ENCODE data around the gene MRFAP1L1.

The MRFAP1L1 gene

DNA sequence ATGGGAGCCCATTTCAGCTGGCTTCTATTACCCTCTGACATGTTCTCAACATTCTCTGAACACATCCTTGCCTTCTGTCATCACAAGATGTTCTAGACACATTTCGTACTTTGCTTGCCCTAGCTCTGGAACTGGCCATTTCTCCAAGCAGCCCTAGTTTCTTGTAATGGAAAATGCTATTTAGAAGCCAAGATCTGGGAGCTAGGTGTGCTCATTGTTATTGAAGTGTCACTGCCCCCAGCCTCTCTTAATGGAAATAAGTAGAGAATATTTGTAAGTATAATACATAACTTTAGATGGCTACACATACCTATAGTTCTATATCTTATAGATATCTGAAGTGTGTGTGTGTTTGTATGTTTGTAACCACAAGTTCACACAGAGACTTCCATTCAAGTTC, 6.9 kb downstream of the MRFAP1L1 start:
- Histone ChIP-seq H3K4me2 (ENCODE audit: low read length) (no peak overlapping the region), H3K4me3 (ENCODE audit: low read depth, low read length) (no peak overlapping the region)

GRCh38 chr4:6701371-6701770, 8.3 kb downstream of the MRFAP1L1 start:
- Histone ChIP-seq H3K36me3 (ENCODE audit: control insufficient read depth, insufficient read depth, low read length) (no peaks in the 10 kb centered on the region), H3K79me2 (peaks cover 37% of the 10 kb centered on the region), H3K4me3 (ENCODE audit: low read depth, low read length) (no peak overlapping the region), H3K27me3 (ENCODE audit: control insufficient read depth, insufficient read depth, low read length) (no peaks in the 10 kb centered on the region), H3K4me1 (peaks cover 8% of the 10 kb centered on the region), H3K4me2 (ENCODE audit: low read length) (no peak overlapping the region), H2AFZ (no peak overlapping the region), H3K9ac (no peak overlapping the region), H3K27ac (no peak overlapping the region), H3K9me3 (ENCODE audit: control insufficient read depth, low read length) (no peaks in the 10 kb centered on the region)
- TF ChIP-seq, protein P1, sequence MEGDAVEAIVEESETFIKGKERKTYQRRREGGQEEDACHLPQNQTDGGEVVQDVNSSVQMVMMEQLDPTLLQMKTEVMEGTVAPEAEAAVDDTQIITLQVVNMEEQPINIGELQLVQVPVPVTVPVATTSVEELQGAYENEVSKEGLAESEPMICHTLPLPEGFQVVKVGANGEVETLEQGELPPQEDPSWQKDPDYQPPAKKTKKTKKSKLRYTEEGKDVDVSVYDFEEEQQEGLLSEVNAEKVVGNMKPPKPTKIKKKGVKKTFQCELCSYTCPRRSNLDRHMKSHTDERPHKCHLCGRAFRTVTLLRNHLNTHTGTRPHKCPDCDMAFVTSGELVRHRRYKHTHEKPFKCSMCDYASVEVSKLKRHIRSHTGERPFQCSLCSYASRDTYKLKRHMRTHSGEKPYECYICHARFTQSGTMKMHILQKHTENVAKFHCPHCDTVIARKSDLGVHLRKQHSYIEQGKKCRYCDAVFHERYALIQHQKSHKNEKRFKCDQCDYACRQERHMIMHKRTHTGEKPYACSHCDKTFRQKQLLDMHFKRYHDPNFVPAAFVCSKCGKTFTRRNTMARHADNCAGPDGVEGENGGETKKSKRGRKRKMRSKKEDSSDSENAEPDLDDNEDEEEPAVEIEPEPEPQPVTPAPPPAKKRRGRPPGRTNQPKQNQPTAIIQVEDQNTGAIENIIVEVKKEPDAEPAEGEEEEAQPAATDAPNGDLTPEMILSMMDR (IDR thresholded peaks at IDR 0.05), result no peak

More for the DNA sequence above, 6.9 kb downstream of the MRFAP1L1 start:
- no peaks in the 10 kb centered on the region for H3K9me3 ChIP-seq (ENCODE audit: control insufficient read depth, low read length)
- TF ChIP-seq, protein P1 (IDR thresholded peaks at IDR 0.05), result no peak
- H3K79me2 ChIP-seq, result peaks cover 41% of the 10 kb centered on the region
- no peak overlapping the region for H3K27ac ChIP-seq
- no peak overlapping the region for H3K9ac ChIP-seq
- H3K4me1 ChIP-seq, result peaks cover 2% of the 10 kb centered on the region
- H3K27me3 ChIP-seq (ENCODE audit: control insufficient read depth, insufficient read depth, low read length), result no peaks in the 10 kb centered on the region
- H3K36me3 ChIP-seq (ENCODE audit: control insufficient read depth, insufficient read depth, low read length), result no peaks in the 10 kb centered on the region
- H2AFZ ChIP-seq, result no peak overlapping the region

DNA sequence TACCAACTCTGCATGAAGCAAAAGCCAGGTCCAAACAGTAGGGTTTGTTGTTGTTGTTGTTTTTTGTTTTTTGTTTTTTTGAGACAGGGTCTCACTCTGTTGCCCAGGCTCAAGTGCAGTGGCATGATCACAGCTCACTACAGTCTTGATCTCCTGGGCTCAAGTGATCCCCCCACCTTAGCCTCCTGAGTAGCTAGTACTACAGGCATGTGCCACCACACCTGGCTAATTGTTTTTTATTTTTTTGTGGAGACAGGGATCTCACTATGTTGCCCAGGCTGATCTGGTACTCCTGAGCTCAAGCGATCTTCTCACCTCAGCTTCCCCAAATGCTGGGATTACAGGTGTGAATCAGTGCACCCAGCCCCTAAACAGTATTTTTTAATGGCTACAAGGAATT, 9.8 kb downstream of the MRFAP1L1 start:
- peaks cover 20% of the 10 kb centered on the region for H3K4me1 ChIP-seq
- H3K4me3 ChIP-seq (ENCODE audit: low read depth, low read length), result no peak overlapping the region
- no peak overlapping the region for H3K27ac ChIP-seq
- no peaks in the 10 kb centered on the region for H3K36me3 ChIP-seq (ENCODE audit: control insufficient read depth, insufficient read depth, low read length)
- no peak overlapping the region for H3K4me2 ChIP-seq (ENCODE audit: low read length)
- H3K9me3 ChIP-seq (ENCODE audit: control insufficient read depth, low read length), result no peaks in the 10 kb centered on the region
- H3K79me2 ChIP-seq, result peaks cover 29% of the 10 kb centered on the region
- no peaks in the 10 kb centered on the region for H3K27me3 ChIP-seq (ENCODE audit: control insufficient read depth, insufficient read depth, low read length)
- TF ChIP-seq, protein P1 (IDR thresholded peaks at IDR 0.05), result no peak
- no peak overlapping the region for H2AFZ ChIP-seq
- H3K9ac ChIP-seq, result no peak overlapping the region

DNA sequence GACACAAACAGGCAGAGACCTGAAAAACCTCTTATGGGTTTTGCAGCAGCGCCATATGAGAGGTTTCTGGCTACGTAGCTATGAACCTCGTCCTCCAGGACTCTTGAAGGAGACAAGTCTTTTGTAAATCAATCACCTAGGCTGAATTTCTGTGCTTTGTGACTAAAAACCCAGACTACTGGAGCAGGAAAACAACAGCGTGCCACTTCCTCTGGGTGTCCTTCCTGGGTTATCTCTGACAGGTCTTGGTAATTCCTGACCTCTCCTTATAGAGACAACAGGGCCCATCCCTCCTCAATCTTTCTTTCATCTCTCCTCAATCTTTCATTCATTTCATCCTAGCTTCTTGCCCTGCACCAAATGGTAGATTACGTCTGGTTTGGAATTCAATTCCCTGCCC, 10.3 kb downstream of the MRFAP1L1 start:
- H3K79me2 ChIP-seq, result peaks cover 24% of the 10 kb centered on the region
- no peak overlapping the region for H2AFZ ChIP-seq
- H3K4me3 ChIP-seq (ENCODE audit: low read depth, low read length), result no peak overlapping the region
- H3K36me3 ChIP-seq (ENCODE audit: control insufficient read depth, insufficient read depth, low read length), result no peaks in the 10 kb centered on the region
- no peak overlapping the region for H3K27ac ChIP-seq
- no peak overlapping the region for H3K4me2 ChIP-seq (ENCODE audit: low read length)
- no peaks in the 10 kb centered on the region for H3K27me3 ChIP-seq (ENCODE audit: control insufficient read depth, insufficient read depth, low read length)
- H3K4me1 ChIP-seq, result peaks cover 20% of the 10 kb centered on the region
- no peak overlapping the region for H3K9ac ChIP-seq
- TF ChIP-seq, protein P1 (IDR thresholded peaks at IDR 0.05), result no peak
- H3K9me3 ChIP-seq (ENCODE audit: control insufficient read depth, low read length), result no peaks in the 10 kb centered on the region

DNA sequence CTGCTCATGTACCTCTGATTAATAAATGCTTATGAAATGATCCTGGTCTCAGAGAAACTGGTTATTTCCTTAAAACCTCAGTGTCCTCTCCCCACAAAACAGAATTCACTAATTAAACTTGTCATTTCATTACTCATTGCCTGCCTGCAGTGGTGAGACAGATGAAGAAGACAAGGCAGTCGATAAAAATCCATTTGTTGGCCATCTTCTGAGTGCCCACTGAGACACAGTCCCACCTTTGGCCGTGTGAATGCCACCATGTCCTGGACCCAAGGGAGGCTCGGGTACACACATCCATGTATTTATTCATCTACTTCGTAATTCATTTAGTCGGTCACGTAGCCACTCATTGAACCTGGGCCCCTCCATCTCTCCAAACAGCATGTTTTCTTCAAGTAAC, 12.5 kb downstream of the MRFAP1L1 start:
- Histone ChIP-seq H2AFZ (peak overlapping the region; percentile 17), H3K4me2 (ENCODE audit: low read length) (no peak overlapping the region), H3K9ac (no peak overlapping the region), H3K4me1 (peaks cover 20% of the 10 kb centered on the region), H3K4me3 (ENCODE audit: low read depth, low read length) (peak overlapping the region; percentile 7), H3K9me3 (ENCODE audit: control insufficient read depth, low read length) (no peaks in the 10 kb centered on the region), H3K27me3 (ENCODE audit: control insufficient read depth, insufficient read depth, low read length) (no peaks in the 10 kb centered on the region), H3K79me2 (peaks cover 7% of the 10 kb centered on the region), H3K27ac (peak overlapping the region; percentile 88), H3K36me3 (ENCODE audit: control insufficient read depth, insufficient read depth, low read length) (no peaks in the 10 kb centered on the region)
- TF ChIP-seq, protein P1 (IDR thresholded peaks at IDR 0.05), result no peak
